Muscle of leg (tissue), 11 donors: ENCODE measurements around the gene KHK. TPM values are rescaled to one million over a fixed set of nuclear protein-coding genes. Genes with fewer than 3 reads are reported as not detected.
A peak's percentile ranks its signal among the peaks of the same experiment; 100 is the strongest.

Experiments
- DNase-seq: peaks from one replicate; pipeline ENCODE4 v3.0.0; 2013
- H3K27ac ChIP-seq: one replicate; pipeline ENCODE4 v1.5.1; 2013; ENCODE audit warnings: mild to moderate bottlenecking, low read length, control low read depth
- H3K27me3 ChIP-seq: one replicate; pipeline ENCODE4 v1.6.1; 2013; ENCODE audit warnings: low read length; ENCODE audit not compliant: control insufficient read depth, insufficient read depth
- H3K36me3 ChIP-seq: one replicate; pipeline ENCODE4 v1.6.1; 2013; ENCODE audit warnings: low read length; ENCODE audit not compliant: control insufficient read depth, insufficient read depth
- H3K4me1 ChIP-seq: one replicate; pipeline ENCODE4 v1.6.1; 2013; ENCODE audit warnings: low read length; ENCODE audit not compliant: control insufficient read depth, insufficient read depth
- H3K4me3 ChIP-seq: one replicate; pipeline ENCODE4 v1.5.1; 2013; ENCODE audit warnings: low read length, control low read depth
- H3K9me3 ChIP-seq: replicated peaks from 2 replicates; pipeline ENCODE4 v1.6.1; 2013; ENCODE audit warnings: low read depth, low read length; ENCODE audit not compliant: control insufficient read depth
- WGBS: methylation state at CpG from one replicate; pipeline ENCODE4 v1.1.5; 2013; ENCODE audit warnings: missing lambda C conversion rate; ENCODE audit not compliant: insufficient coverage; 5-methylcytosine and 5-hydroxymethylcytosine counted together
- polyA plus RNA-seq, 8 donors: library from polyadenylated mRNA; unstranded; fragments of 120-200 nt; gene quantifications; one replicate each; pipeline versions ENCODE4 v1.2.1 to v1.2.3, GENCODE V29; 2013; ENCODE audit warnings: inconsistent platforms in 1 of 8, low replicate concordance in 1 of 8; ENCODE audit not compliant: insufficient read length in 8 of 8, insufficient read depth in 1 of 8
- total RNA-seq: library from RNA; stranded (reverse); fragments of 120-200 nt; gene quantifications from one replicate; pipeline ENCODE4 v1.2.4, GENCODE V29; 2013

The KHK gene
- total and polyA plus RNA-seq, 9 donors = 1.5 to 11.4 (median 2.2) TPM

GRCh38 chr2:27049422-27050280, 36.9 kb upstream of the KHK start:
- no peak for DNase-seq
- H3K4me1 ChIP-seq = peaks cover 13% of the 10 kb centered on the region
- under 1% methylated on average over 42 of the region's 52 CpGs for WGBS

DNA sequence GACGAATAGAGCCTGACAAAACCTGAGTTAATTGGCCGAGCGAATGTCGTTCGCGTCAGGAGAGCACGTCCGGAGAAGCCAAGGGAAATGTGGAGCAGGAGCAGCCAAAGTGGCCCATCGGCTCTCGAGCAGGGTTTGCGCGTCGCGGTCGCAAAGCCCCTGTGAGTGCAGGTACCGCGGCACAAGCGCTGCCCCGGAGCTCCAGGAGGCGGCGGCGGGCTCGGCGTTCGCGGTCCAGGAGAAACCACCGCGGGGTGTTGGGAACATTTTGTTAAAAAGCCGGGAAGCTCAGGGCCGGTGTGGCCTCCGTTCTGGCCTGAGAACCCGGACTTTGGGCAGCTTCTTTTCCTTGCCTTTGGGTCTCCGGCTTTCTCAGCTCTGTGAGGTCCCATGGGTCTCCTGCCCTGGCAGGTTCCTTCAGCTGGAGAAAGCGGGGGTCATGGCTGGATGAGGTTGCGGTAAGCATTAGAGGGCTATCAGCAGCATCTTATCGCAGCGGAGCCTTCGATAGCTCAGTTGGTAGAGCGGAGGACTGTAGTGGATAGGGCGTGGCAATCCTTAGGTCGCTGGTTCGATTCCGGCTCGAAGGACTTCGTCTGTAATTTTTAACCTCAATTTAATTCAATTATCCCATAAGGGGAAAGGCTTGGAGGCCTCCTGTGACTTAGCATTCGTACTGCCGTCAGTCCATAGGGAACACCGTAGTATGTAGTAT, 36.1 kb upstream of the KHK start:
- H3K27ac ChIP-seq = peak overlapping the region; percentile 97
- H3K9me3 ChIP-seq = no peaks in the 10 kb centered on the region
- no peaks in the 10 kb centered on the region for H3K27me3 ChIP-seq
- H3K36me3 ChIP-seq = peaks cover 27% of the 10 kb centered on the region
- WGBS = 0% methylated on average over 39 of the region's 48 CpGs
- H3K4me3 ChIP-seq = peak overlapping the region; percentile 89
- peaks cover 13% of the 10 kb centered on the region for H3K4me1 ChIP-seq
- DNase-seq = peak; percentile 98

More at GRCh38 chr2:27049422-27050280, 36.9 kb upstream of the KHK start:
- no peaks in the 10 kb centered on the region for H3K27me3 ChIP-seq
- H3K4me3 ChIP-seq = peak overlapping the region; percentile 89
- no peaks in the 10 kb centered on the region for H3K9me3 ChIP-seq
- peaks cover 19% of the 10 kb centered on the region for H3K36me3 ChIP-seq
- peak overlapping the region; percentile 97 for H3K27ac ChIP-seq

DNA sequence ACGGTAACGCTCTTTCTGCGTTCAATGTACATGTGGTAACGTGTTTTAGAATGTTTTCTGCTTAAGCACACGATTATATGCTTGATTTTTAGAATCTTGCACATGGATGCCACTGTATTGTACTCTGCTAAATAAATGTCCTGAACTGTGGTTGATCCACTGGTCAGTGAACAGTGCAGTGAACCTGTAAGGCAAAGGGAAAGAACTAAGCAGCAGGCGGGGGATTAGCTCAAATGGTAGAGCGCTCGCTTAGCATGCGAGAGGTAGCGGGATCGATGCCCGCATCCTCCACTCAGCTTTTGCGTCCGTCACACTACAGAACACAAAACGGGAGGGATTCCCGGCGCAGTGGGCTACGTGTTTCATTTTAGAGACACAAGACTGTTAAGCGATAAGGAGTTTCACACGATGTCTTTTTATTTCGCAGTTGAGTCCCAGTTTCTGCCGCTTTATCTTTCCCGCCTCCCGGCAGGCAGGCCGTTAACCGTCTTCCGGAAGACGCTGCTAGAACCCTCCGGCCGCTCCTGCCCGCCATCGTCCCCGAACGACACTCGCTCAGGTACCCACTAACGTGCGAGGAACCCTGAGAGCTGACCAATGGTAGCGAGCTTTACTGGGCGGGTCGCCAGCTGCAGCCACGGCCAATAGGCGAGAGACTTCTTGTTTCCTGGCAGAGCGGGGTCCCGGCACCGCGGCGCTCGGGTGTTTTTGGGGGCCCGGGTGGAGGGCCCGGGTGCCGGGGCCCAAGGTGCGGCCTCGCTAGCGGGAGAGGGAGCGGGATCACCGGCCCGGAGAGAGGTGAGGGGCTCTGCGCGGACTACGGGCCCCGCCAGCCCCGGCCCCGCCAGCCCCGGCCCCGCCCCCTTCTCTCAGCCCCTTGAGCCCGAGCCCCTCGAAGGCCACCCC, 35.3 kb upstream of the KHK start, which contains the start of gene AGBL5:
Gene AGBL5, plus strand, starts transcription at position 673 of the 906 bp plus-strand sequence. CDS start 1,291 bp downstream, outside the sequence.
- DNase-seq = peak; percentile 97
- Histone ChIP-seq H3K36me3 (peaks cover 35% of the 10 kb centered on the region), H3K9me3 (no peaks in the 10 kb centered on the region), H3K27ac (peak within 1 kb of the TSS; percentile 97), H3K27me3 (no peaks in the 10 kb centered on the region), H3K4me1 (peaks cover 13% of the 10 kb centered on the region), H3K4me3 (peak within 1 kb of the TSS; percentile 89)
- WGBS = under 1% methylated on average over 66 of the region's 67 CpGs

- no peak for DNase-seq
- Histone ChIP-seq H3K27ac (peak overlapping the region; percentile 97), H3K36me3 (peaks cover 44% of the 10 kb centered on the region), H3K9me3 (no peaks in the 10 kb centered on the region), H3K4me3 (peak overlapping the region; percentile 89), H3K27me3 (no peaks in the 10 kb centered on the region), H3K4me1 (peaks cover 13% of the 10 kb centered on the region)
- whole genome bisulfite sequencing = 0% methylated on average over 19 of the region's 24 CpGs
These were observed 34.5 kb upstream of the KHK start for GRCh38 chr2:27051902-27052645.

DNA sequence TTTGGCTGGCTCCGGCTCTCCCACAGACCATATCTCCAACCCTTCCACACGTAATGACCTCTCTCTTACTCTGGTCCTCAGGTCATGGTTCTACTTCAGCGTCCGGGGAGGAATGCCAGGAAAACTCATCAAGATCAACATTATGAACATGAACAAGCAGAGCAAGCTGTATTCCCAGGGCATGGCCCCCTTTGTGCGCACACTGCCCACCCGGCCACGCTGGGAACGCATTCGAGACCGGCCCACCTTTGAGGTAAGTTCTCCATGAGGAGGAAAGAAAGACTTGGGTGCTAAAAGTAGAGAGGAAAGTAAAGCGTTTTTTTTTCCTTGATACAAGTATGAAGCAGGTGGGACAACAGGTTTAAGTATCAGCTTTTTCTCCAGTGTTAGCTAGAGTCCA, 33.3 kb upstream of the KHK start:
- 88% methylated on average over 11 of the region's 11 CpGs for WGBS
- Histone ChIP-seq H3K4me3 (no peak overlapping the region), H3K36me3 (peaks cover 55% of the 10 kb centered on the region), H3K9me3 (no peaks in the 10 kb centered on the region), H3K27ac (no peak overlapping the region), H3K4me1 (peaks cover 13% of the 10 kb centered on the region), H3K27me3 (no peaks in the 10 kb centered on the region)
- no peak for DNase-seq

GRCh38 chr2:27053776-27054175, 32.8 kb upstream of the KHK start:
- H3K27ac ChIP-seq = no peak overlapping the region
- 88% methylated on average over 8 of the region's 8 CpGs for WGBS
- DNase-seq = no peak
- no peaks in the 10 kb centered on the region for H3K9me3 ChIP-seq
- peaks cover 59% of the 10 kb centered on the region for H3K36me3 ChIP-seq
- H3K27me3 ChIP-seq = no peaks in the 10 kb centered on the region
- peaks cover 13% of the 10 kb centered on the region for H3K4me1 ChIP-seq
- H3K4me3 ChIP-seq = no peak overlapping the region

DNA sequence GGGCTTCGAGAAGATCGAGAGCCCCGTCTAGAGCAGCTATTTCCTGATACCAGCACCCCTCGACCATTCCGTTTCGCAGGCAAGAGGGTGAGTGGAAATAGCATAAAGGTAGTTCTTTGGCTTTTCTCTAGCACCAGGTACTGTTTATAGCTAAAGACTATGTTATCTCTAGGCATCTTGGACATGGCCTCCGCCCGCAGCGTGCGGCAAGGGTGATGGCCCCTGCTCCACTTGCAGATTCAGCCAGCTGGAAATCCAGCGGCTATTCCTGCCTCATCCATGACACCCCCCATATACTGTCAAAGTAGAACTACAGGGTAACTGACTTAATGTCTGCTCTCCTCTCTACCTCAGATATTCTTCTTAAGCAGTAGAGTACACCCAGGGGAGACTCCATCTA, 31.9 kb upstream of the KHK start:
- no peaks in the 10 kb centered on the region for H3K27me3 ChIP-seq
- H3K4me3 ChIP-seq = no peak overlapping the region
- H3K36me3 ChIP-seq = peaks cover 68% of the 10 kb centered on the region
- peaks cover 7% of the 10 kb centered on the region for H3K4me1 ChIP-seq
- DNase-seq = no peak
- WGBS = 97% methylated on average over 8 of the region's 11 CpGs
- H3K9me3 ChIP-seq = no peaks in the 10 kb centered on the region
- H3K27ac ChIP-seq = no peak overlapping the region

DNA sequence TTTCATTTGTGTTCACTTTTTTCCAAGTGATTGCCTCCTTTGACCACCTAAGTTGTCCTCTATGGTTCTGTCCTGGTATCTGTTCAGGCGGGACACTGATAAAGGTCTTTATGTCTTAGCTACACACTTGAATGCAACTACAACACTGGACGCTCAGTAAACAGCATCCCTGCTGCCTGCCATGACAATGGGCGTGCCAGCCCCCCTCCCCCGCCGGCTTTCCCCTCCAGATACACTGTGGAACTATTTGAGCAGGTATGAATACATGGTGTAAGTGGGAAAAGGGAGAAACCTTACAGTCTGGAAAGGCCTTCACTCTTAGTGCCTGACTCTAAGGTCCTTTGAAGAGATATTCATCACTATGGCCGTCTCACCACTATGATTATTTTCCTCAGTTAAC, 29.4 kb upstream of the KHK start:
- no peak overlapping the region for H3K27ac ChIP-seq
- H3K4me1 ChIP-seq = peaks cover 2% of the 10 kb centered on the region
- no peaks in the 10 kb centered on the region for H3K27me3 ChIP-seq
- H3K9me3 ChIP-seq = no peaks in the 10 kb centered on the region
- no peak for DNase-seq
- 100% methylated on average over 1 of the region's 6 CpGs for WGBS
- peaks cover 78% of the 10 kb centered on the region for H3K36me3 ChIP-seq
- no peak overlapping the region for H3K4me3 ChIP-seq

DNA sequence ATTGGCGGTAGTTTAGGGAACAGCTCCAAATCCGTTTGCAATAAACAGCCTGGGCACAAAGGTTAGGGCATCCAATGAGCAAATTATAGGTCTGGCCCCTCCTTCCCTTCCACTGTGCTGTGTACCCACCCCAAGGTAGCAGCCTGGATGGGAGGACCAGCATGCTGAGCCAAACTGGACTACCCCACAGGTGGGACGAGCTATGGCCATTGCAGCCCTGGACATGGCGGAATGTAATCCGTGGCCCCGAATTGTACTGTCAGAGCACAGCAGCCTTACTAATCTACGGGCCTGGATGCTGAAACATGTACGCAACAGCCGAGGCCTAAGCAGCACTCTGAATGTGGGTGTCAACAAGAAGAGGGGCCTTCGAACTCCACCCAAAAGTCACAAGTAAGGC, 28.4 kb upstream of the KHK start:
- DNase-seq = no peak
- no peaks in the 10 kb centered on the region for H3K9me3 ChIP-seq
- no peaks in the 10 kb centered on the region for H3K4me1 ChIP-seq
- no peak overlapping the region for H3K4me3 ChIP-seq
- peaks cover 73% of the 10 kb centered on the region for H3K36me3 ChIP-seq
- no peaks in the 10 kb centered on the region for H3K27me3 ChIP-seq
- WGBS = 85% methylated on average over 8 of the region's 10 CpGs
- H3K27ac ChIP-seq = no peak overlapping the region
